K562 (cell line): ENCODE measurements around the gene NR4A2. TPM values are rescaled to one million over a fixed set of nuclear protein-coding genes. Genes with fewer than 3 reads are reported as not detected.

Experiments used
- ARHGAP35 ChIP-seq: fragments of 450-650 bp; IDR thresholded peaks from 2 replicates; pipeline ENCODE4 v1.6.1; 2018; ENCODE audit not compliant: partially characterized antibody
- CHD4 ChIP-seq: fragments of 200-600 bp; sonication (generic); IDR thresholded peaks from 3 replicates; pipeline ENCODE4 v1.6.1; 2012; ENCODE audit warnings: low read depth, mild to moderate bottlenecking, mixed read lengths, low read length, inconsistent platforms; ENCODE audit not compliant: insufficient read depth, insufficient replicate concordance, poor library complexity, severe bottlenecking
- CTCFL ChIP-seq: IDR thresholded peaks from 2 replicates; pipeline ENCODE4 v1.6.1; 2011; ENCODE audit warnings: borderline replicate concordance, low read depth, mild to moderate bottlenecking, moderate library complexity, low read length; ENCODE audit not compliant: insufficient read depth, poor library complexity, severe bottlenecking
- GATAD2B ChIP-seq: fragments of 450-650 bp; IDR thresholded peaks from 2 replicates; pipeline ENCODE4 v1.6.1; 2017; ENCODE audit warnings: mild to moderate bottlenecking, borderline replicate concordance
- GTF2A2 ChIP-seq: IDR thresholded peaks from 2 replicates; pipeline ENCODE4 v1.6.1; 2016; ENCODE audit warnings: mild to moderate bottlenecking, missing genetic modification characterization, missing compliant biosample characterization
- HDAC6 ChIP-seq: IDR thresholded peaks from 2 replicates; pipeline ENCODE4 v1.6.1; 2012; ENCODE audit warnings: low read depth, mild to moderate bottlenecking, control low read depth, inconsistent platforms, low read length, moderate library complexity
- HMG20A ChIP-seq: fragments of 450-650 bp; formaldehyde crosslinking; conservative IDR thresholded peaks from 2 replicates; pipeline ENCODE4 v1.4.0; 2020; ENCODE audit warnings: mild to moderate bottlenecking, mixed read lengths
- HNRNPLL ChIP-seq: fragments of 200-400 bp; formaldehyde crosslinking; IDR thresholded peaks from 2 replicates; pipeline ENCODE4 v1.6.1; 2017; ENCODE audit warnings: low read length, low read depth, mild to moderate bottlenecking; ENCODE audit not compliant: poor library complexity, severe bottlenecking
- L3MBTL2 ChIP-seq: fragments of 450-650 bp; IDR thresholded peaks from 2 replicates; pipeline ENCODE4 v1.6.1; 2016; ENCODE audit warnings: mild to moderate bottlenecking, moderate library complexity
- MAFG ChIP-seq: fragments of 450-650 bp; conservative IDR thresholded peaks from 2 replicates; pipeline ENCODE4 v1.6.1; 2016; ENCODE audit warnings: missing genetic modification characterization, missing compliant biosample characterization
- MTA1 ChIP-seq: fragments of 450-650 bp; IDR thresholded peaks from 2 replicates; pipeline ENCODE4 v1.6.1; 2017; ENCODE audit warnings: borderline replicate concordance
- NCOA2 ChIP-seq, 2 experiments: fragments of 450-650 bp; IDR thresholded peaks; 2 replicates each; pipeline ENCODE4 v1.6.1; 2018; ENCODE audit warnings: mild to moderate bottlenecking in 2 of 2, moderate library complexity in 1 of 2; ENCODE audit not compliant: partially characterized antibody in 2 of 2
- RFX5 ChIP-seq: IDR thresholded peaks from 2 replicates; pipeline ENCODE4 v1.6.1; 2011; ENCODE audit warnings: low read depth, mild to moderate bottlenecking, improper control_type of control experiment, low read length
- RREB1 ChIP-seq: fragments of 250-450 bp; sonication (Bioruptor Pico); IDR thresholded peaks from 2 replicates; pipeline ENCODE4 v1.4.0; 2020
- TCFL5 ChIP-seq: fragments of 250-450 bp; sonication (Bioruptor Pico); conservative IDR thresholded peaks from 2 replicates; pipeline ENCODE4 v1.6.1; 2021; ENCODE audit warnings: mild to moderate bottlenecking, moderate library complexity, matching md5 sums
- ZBTB34 ChIP-seq: fragments of 250-450 bp; sonication (Bioruptor Pico); IDR thresholded peaks from 2 replicates; pipeline ENCODE4 v1.8.0; 2021; ENCODE audit warnings: mild to moderate bottlenecking, moderate library complexity
- ZNF431 ChIP-seq: sonication (generic); formaldehyde crosslinking; IDR thresholded peaks from 2 replicates; pipeline ENCODE4 v1.8.0; 2022; ENCODE audit warnings: mild to moderate bottlenecking, missing genetic modification reagents
- ZNF445 ChIP-seq: fragments of 250-450 bp; sonication (Bioruptor Pico); IDR thresholded peaks from 2 replicates; pipeline ENCODE4 v1.4.0; 2020; ENCODE audit warnings: low read depth, mild to moderate bottlenecking, moderate library complexity
- ZNF668 ChIP-seq: fragments of 250-450 bp; sonication (Bioruptor Pico); IDR thresholded peaks from 2 replicates; pipeline ENCODE4 v1.8.0; 2022; ENCODE audit warnings: mild to moderate bottlenecking, inconsistent platforms
- polyA plus RNA-seq, 8 experiments: library from polyadenylated mRNA; depleted of rRNA in 4 of 8; stranded (reverse) in 5 of 8; unstranded in 3 of 8; fragments of >200 nt; fragmentation: Nextera tagmentation in 2 of 8; fragmentation: Illumina TruSeq in 1 of 8; extraction: Ambion mirVana in 2 of 8; extraction: Trizol in 1 of 8; gene quantifications; 2 replicates each; pipeline versions ENCODE4 v1.2.1 to v1.2.3, GENCODE V29; 2011 to 2014; ENCODE audit warnings: inconsistent platforms in 1 of 8, missing spikeins in 1 of 8
- total RNA-seq, 7 experiments: library from RNA; depleted of rRNA in 6 of 7; stranded (reverse); fragments of >200 nt in 6 of 7; fragmentation: Illumina TruSeq in 2 of 7; extraction: Trizol in 2 of 7; gene quantifications; 2 replicates each; pipeline versions ENCODE4 v1.2.1 to v1.2.3, GENCODE V29; 2011 to 2021; ENCODE audit warnings: low replicate concordance in 1 of 7

NR4A2 gene
- total and polyA plus RNA-seq, 9 of the 15 experiments (the other 6 are each of a cell fraction or from before 2014, with no cell fraction given): 0.94 to 5.1 (median 1.3) TPM

- no peak for TF ChIP-seq CTCFL
- no peak for TF ChIP-seq ZNF668 (CRISPR knock-in tag)
- TF ChIP-seq GATAD2B: no peak
- no peak for TF ChIP-seq HDAC6
- 0 out of 2 replicates have a peak, but pooled peaks have one; percentile 16 for TF ChIP-seq ZBTB34
- no peak for TF ChIP-seq RFX5
- TF ChIP-seq MAFG (tag): no peak
- TF ChIP-seq ARHGAP35: no peak
- TF ChIP-seq NCOA2 (IDR thresholded peaks at IDR 0.05; ENCODE audit: partially characterized antibody in 2 of 2): no peak
- no peak for TF ChIP-seq RREB1 (CRISPR knock-in tag)
- TF ChIP-seq GTF2A2 (tag): no peak
- TF ChIP-seq MTA1: peak; percentile 34; the same call in 1 of the 2 replicates
- TF ChIP-seq ZNF431: no peak
- no peak for TF ChIP-seq CHD4
- TF ChIP-seq HNRNPLL: peak; percentile 78
- no peak for TF ChIP-seq ZNF445
- TF ChIP-seq L3MBTL2: peak; percentile 95
- TF ChIP-seq HMG20A: no peak
- TF ChIP-seq TCFL5 (CRISPR knock-in tag): no peak
Measured at GRCh38 chr2:156332534-156333273, at the start of gene NR4A2 (continued).
